WTC11 (cell line): ENCODE data around the gene S100A12. TPM values are rescaled to one million over a fixed set of nuclear protein-coding genes. Genes with fewer than 3 reads are reported as not detected.

Experiments used
- ATAC-seq: fragments of 200-7000 bp; cut with Tn5 transposase; 2 replicates; pipeline ENCODE4 v1.10.0; 2021; ENCODE audit warnings: mild to moderate bottlenecking, moderate library complexity
- CTCF ChIA-PET: fragments of 300-600 bp; sonication (Branson Sonifier 250); formaldehyde crosslinking; loops from one replicate; lab custom pipeline; 2021; ENCODE audit warnings: antibody characterized with exemption; lab: Charles Lee
- POLR2A ChIA-PET: fragments of 350-600 bp; sonication (Branson Sonifier 250); formaldehyde crosslinking; loops from one replicate; lab custom pipeline; 2021; ENCODE audit warnings: antibody characterized with exemption; lab: Charles Lee
- DNase-seq: peaks from one replicate; pipeline ENCODE4 v3.0.0; 2021; ENCODE audit warnings: low spot score
- H3K27ac Mint-ChIP-seq: 2 replicates; pipeline ENCODE4 v1.8.0; 2021; ENCODE audit warnings: mixed read lengths
- H3K27me3 Mint-ChIP-seq: 2 replicates; pipeline ENCODE4 v1.8.0; 2021; ENCODE audit warnings: low read depth, mild to moderate bottlenecking, moderate library complexity, mixed read lengths
- H3K36me3 Mint-ChIP-seq: 2 replicates; pipeline ENCODE4 v1.8.0; 2021; ENCODE audit warnings: mixed read lengths
- H3K4me1 Mint-ChIP-seq: 2 replicates; pipeline ENCODE4 v1.8.0; 2022; ENCODE audit warnings: mixed read lengths
- H3K4me3 Mint-ChIP-seq: 2 replicates; pipeline ENCODE4 v1.8.0; 2021; ENCODE audit warnings: mild to moderate bottlenecking, moderate library complexity, mixed read lengths
- H3K9me3 Mint-ChIP-seq: 2 replicates; pipeline ENCODE4 v1.8.0; 2021; ENCODE audit warnings: mixed read lengths
- AR ChIP-seq: fragments of 250-450 bp; sonication (Bioruptor Pico); IDR thresholded peaks from 2 replicates; pipeline ENCODE4 v1.9.0; 2021; ENCODE audit warnings: mild to moderate bottlenecking
- CREM ChIP-seq: sonication (generic); formaldehyde crosslinking; IDR thresholded peaks from 2 replicates; pipeline ENCODE4 v1.8.1; 2022; ENCODE audit warnings: mild to moderate bottlenecking, missing genetic modification reagents, moderate library complexity
- ERG ChIP-seq: fragments of 250-450 bp; sonication (Bioruptor Pico); IDR thresholded peaks from 2 replicates; pipeline ENCODE4 v1.8.0; 2021; ENCODE audit warnings: mild to moderate bottlenecking
- ESRRA ChIP-seq: sonication (generic); formaldehyde crosslinking; IDR thresholded peaks from 2 replicates; pipeline ENCODE4 v1.8.1; 2022; ENCODE audit warnings: mild to moderate bottlenecking, missing genetic modification reagents, borderline replicate concordance
- FOXK1 ChIP-seq: sonication (generic); formaldehyde crosslinking; IDR thresholded peaks from 2 replicates; pipeline ENCODE4 v1.8.0; 2022; ENCODE audit warnings: mild to moderate bottlenecking, moderate library complexity, missing genetic modification reagents
- MAX ChIP-seq: sonication (generic); formaldehyde crosslinking; IDR thresholded peaks from 2 replicates; pipeline ENCODE4 v1.8.0; 2022; ENCODE audit warnings: mild to moderate bottlenecking, missing genetic modification reagents
- NFATC4 ChIP-seq: fragments of 250-450 bp; sonication (Bioruptor Pico); IDR thresholded peaks from 2 replicates; pipeline ENCODE4 v1.9.0; 2021; ENCODE audit warnings: mild to moderate bottlenecking
- TCF7 ChIP-seq: sonication (generic); formaldehyde crosslinking; IDR thresholded peaks from 2 replicates; pipeline ENCODE4 v1.8.0; 2022; ENCODE audit warnings: mild to moderate bottlenecking, low read depth, missing genetic modification reagents, moderate library complexity
- TEAD4 ChIP-seq: sonication (generic); formaldehyde crosslinking; IDR thresholded peaks from 2 replicates; pipeline ENCODE4 v1.8.0; 2022; ENCODE audit warnings: mild to moderate bottlenecking, missing genetic modification reagents
- ZNF281 ChIP-seq: sonication (generic); formaldehyde crosslinking; IDR thresholded peaks from 2 replicates; pipeline ENCODE4 v1.8.0; 2023; ENCODE audit warnings: mild to moderate bottlenecking, missing genetic modification reagents
- ZNF532 ChIP-seq: fragments of 250-450 bp; sonication (Bioruptor Pico); IDR thresholded peaks from 2 replicates; pipeline ENCODE4 v1.9.0; 2021; ENCODE audit warnings: mild to moderate bottlenecking, borderline replicate concordance
- total RNA-seq: library from RNA; stranded (reverse); gene quantifications from 3 replicates; pipeline ENCODE4 v1.2.3, GENCODE V29; 2021

S100A12 gene
- total RNA-seq, 1 experiment from 2014 or later = not detected

- TF ChIP-seq AR (CRISPR knock-in tag) (no peak), ESRRA (no peak), TEAD4 (CRISPR knock-in tag) (no peak), ERG (CRISPR knock-in tag) (no peak), MAX (CRISPR knock-in tag) (no peak), ZNF281 (CRISPR knock-in tag) (no peak), FOXK1 (CRISPR knock-in tag) (no peak), NFATC4 (CRISPR knock-in tag) (no peak)
Measured at GRCh38 chr1:153367090-153367489, 8.3 kb downstream of the S100A12 start (continued).

GRCh38 chr1:153366261-153366660 is 9.2 kb downstream of the S100A12 start:
- Mint-ChIP-seq H3K36me3 (no peaks in the 10 kb centered on the region), H3K27me3 (peaks cover 5% of the 10 kb centered on the region), H3K4me1 (no peaks in the 10 kb centered on the region), H3K9me3 (no peaks in the 10 kb centered on the region), H3K27ac (no peak overlapping the region), H3K4me3 (no peak overlapping the region)
- TF ChIP-seq ZNF532 (CRISPR knock-in tag) = no peak
- TF ChIP-seq TCF7 = no peak
- TF ChIP-seq AR (CRISPR knock-in tag) = no peak
- no peak for TF ChIP-seq CREM (CRISPR knock-in tag)
- no peak for ATAC-seq
- no peak for DNase-seq
- CTCF ChIA-PET = interaction anchor here (3.2 kb wide), 1 partner anchor 11 kb away, joined by 14 read pairs; no protein-coding TSS in a partner anchor
- POLR2A ChIA-PET = interaction anchor here (0.6 kb wide), 1 partner anchor 379 kb away, joined by 4 read pairs; no protein-coding TSS in a partner anchor
